Liver (tissue), 9 donors: ENCODE results near the gene FA2H. TPM values are rescaled to one million over a fixed set of nuclear protein-coding genes. Genes with fewer than 3 reads are reported as not detected.

ENCODE experiments used
- DNase-seq: peaks from one replicate; pipeline ENCODE4 v3.0.0-alpha.2; 2017; ENCODE audit warnings: low spot score
- H3K27ac ChIP-seq, 2 donors: one replicate each; pipeline ENCODE4 v1.7.0; 2013; ENCODE audit warnings: inconsistent platforms in 2 of 2, low read length in 2 of 2, control low read depth in 1 of 2, low read depth in 1 of 2, mild to moderate bottlenecking in 1 of 2
- H3K27me3 ChIP-seq, 4 donors: one replicate each; pipeline versions ENCODE4 v1.6.1 to v1.7.0; 2013; ENCODE audit warnings: low read length in 3 of 4, inconsistent platforms in 1 of 4, mild to moderate bottlenecking in 1 of 4, moderate library complexity in 1 of 4; ENCODE audit not compliant: control insufficient read depth in 4 of 4, insufficient read depth in 4 of 4
- H3K36me3 ChIP-seq, 4 donors: one replicate each; pipeline versions ENCODE4 v1.6.1 to v1.7.0; 2013; ENCODE audit warnings: low read length in 3 of 4, mild to moderate bottlenecking in 3 of 4, low read depth in 1 of 4, moderate library complexity in 1 of 4; ENCODE audit not compliant: control insufficient read depth in 4 of 4, insufficient read depth in 3 of 4
- H3K4me1 ChIP-seq, 4 donors: one replicate each; pipeline versions ENCODE4 v1.6.1 to v1.7.0; 2013; ENCODE audit warnings: low read length in 3 of 4, mild to moderate bottlenecking in 3 of 4, moderate library complexity in 1 of 4; ENCODE audit not compliant: control insufficient read depth in 4 of 4, insufficient read depth in 4 of 4
- H3K4me3 ChIP-seq, 3 donors: one replicate each; pipeline versions ENCODE4 v1.6.1 to v1.7.0; 2013; ENCODE audit warnings: low read length in 3 of 3, control low read depth in 1 of 3, low read depth in 1 of 3, mild to moderate bottlenecking in 1 of 3
- H3K9ac ChIP-seq, 2 donors: one replicate each; pipeline ENCODE4 v1.7.0; 2013; ENCODE audit warnings: low read length in 2 of 2, mild to moderate bottlenecking in 2 of 2, moderate library complexity in 2 of 2, control low read depth in 1 of 2, low read depth in 1 of 2
- H3K9me3 ChIP-seq, 4 donors: one replicate each; pipeline versions ENCODE4 v1.6.1 to v1.7.0; 2013; ENCODE audit warnings: low read length in 3 of 4; ENCODE audit not compliant: control insufficient read depth in 4 of 4
- ATF3 ChIP-seq: IDR thresholded peaks from 2 replicates; pipeline ENCODE4 v1.6.1; 2016; ENCODE audit warnings: antibody characterized with exemption
- EGR1 ChIP-seq, 2 donors: IDR thresholded peaks; 2 replicates each; pipeline ENCODE4 v1.6.1; 2016 to 2018; ENCODE audit warnings: antibody characterized with exemption in 2 of 2, low read depth in 2 of 2
- FOXA1 ChIP-seq: IDR thresholded peaks from 2 replicates; pipeline ENCODE4 v1.6.1; 2016; ENCODE audit warnings: antibody characterized with exemption
- FOXA2 ChIP-seq: IDR thresholded peaks from 2 replicates; pipeline ENCODE4 v1.6.1; 2016; ENCODE audit warnings: antibody characterized with exemption
- GABPA ChIP-seq, 2 donors: IDR thresholded peaks in 1 of 2; conservative IDR thresholded peaks in 1 of 2; 2 replicates each; pipeline ENCODE4 v1.6.1; 2016; ENCODE audit warnings: antibody characterized with exemption in 2 of 2, mild to moderate bottlenecking in 1 of 2, moderate library complexity in 1 of 2
- HNF4A ChIP-seq, 2 donors: conservative IDR thresholded peaks; 2 replicates each; pipeline ENCODE4 v1.6.1; 2016; ENCODE audit warnings: antibody characterized with exemption in 2 of 2, mild to moderate bottlenecking in 2 of 2
- HNF4G ChIP-seq: IDR thresholded peaks from 2 replicates; pipeline ENCODE4 v1.6.1; 2016; ENCODE audit warnings: antibody characterized with exemption
- JUND ChIP-seq, 2 donors: IDR thresholded peaks; 2 replicates each; pipeline ENCODE4 v1.6.1; 2016; ENCODE audit warnings: antibody characterized with exemption in 2 of 2
- NR2F2 ChIP-seq: IDR thresholded peaks from 2 replicates; pipeline ENCODE4 v1.6.1; 2016; ENCODE audit warnings: antibody characterized with exemption
- RAD21 ChIP-seq, 2 donors: IDR thresholded peaks; 2 replicates each; pipeline ENCODE4 v1.6.1; 2016; ENCODE audit warnings: antibody characterized with exemption in 2 of 2, mild to moderate bottlenecking in 2 of 2
- RXRA ChIP-seq, 2 donors: IDR thresholded peaks; 2 replicates each; pipeline ENCODE4 v1.6.1; 2017 to 2018; ENCODE audit warnings: antibody characterized with exemption in 2 of 2, mild to moderate bottlenecking in 1 of 2
- SP1 ChIP-seq: IDR thresholded peaks from 2 replicates; pipeline ENCODE4 v1.6.1; 2018; ENCODE audit warnings: antibody characterized with exemption, mild to moderate bottlenecking
- TAF1 ChIP-seq: conservative IDR thresholded peaks from 2 replicates; pipeline ENCODE4 v1.6.1; 2016; ENCODE audit warnings: antibody characterized with exemption, mild to moderate bottlenecking
- YY1 ChIP-seq: IDR thresholded peaks from 2 replicates; pipeline ENCODE4 v1.6.1; 2016; ENCODE audit warnings: antibody characterized with exemption, mild to moderate bottlenecking
- ZBTB33 ChIP-seq: IDR thresholded peaks from 2 replicates; pipeline ENCODE4 v1.6.1; 2016; ENCODE audit warnings: antibody characterized with exemption
- WGBS: extraction: QIAGEN DNeasy Blood & Tissue Kit; methylation state at CpG from one replicate; pipeline ENCODE4 v1.1.7; 2013; 5-methylcytosine and 5-hydroxymethylcytosine counted together
- polyA plus RNA-seq, 2 donors: library from polyadenylated mRNA; stranded (reverse) in 1 of 2; unstranded in 1 of 2; fragments of 200-250 nt in 1 of 2; fragments of >200 nt in 1 of 2; fragmentation: Nextera tagmentation in 1 of 2; extraction: Ambion mirVana in 1 of 2; gene quantifications; one replicate each; pipeline versions ENCODE4 v1.2.1 to v1.2.3, GENCODE V29; 2013 to 2015
- total RNA-seq, 2 donors: library from RNA; depleted of rRNA; stranded (reverse); fragments of >200 nt; gene quantifications; one replicate each; pipeline ENCODE4 v1.2.3, GENCODE V29; 2014
- TF ChIP-seq, protein P1 (sequence below): fragments of 150-350 bp; IDR thresholded peaks from 2 replicates; pipeline ENCODE4 v1.5.1; 2017; ENCODE audit warnings: improper control_type of control experiment, low read depth, low read length; ENCODE audit not compliant: missing input control
- TF ChIP-seq, protein P2 (sequence below): IDR thresholded peaks from 2 replicates; pipeline ENCODE4 v1.6.1; 2016; ENCODE audit warnings: antibody characterized with exemption
- TF ChIP-seq, protein P3 (sequence below): IDR thresholded peaks from 2 replicates; pipeline ENCODE4 v1.6.1; 2016; ENCODE audit warnings: antibody characterized with exemption, mild to moderate bottlenecking
- donor health status: healthy.
- donor health status: healthy.
- donor health status: healthy.
- donor health status: healthy.
- donor health status: healthy.

FA2H gene
- total and polyA plus RNA-seq, 4 donors = 0.02 to 0.17 (median 0.14) TPM; not detected in 1

DNA sequence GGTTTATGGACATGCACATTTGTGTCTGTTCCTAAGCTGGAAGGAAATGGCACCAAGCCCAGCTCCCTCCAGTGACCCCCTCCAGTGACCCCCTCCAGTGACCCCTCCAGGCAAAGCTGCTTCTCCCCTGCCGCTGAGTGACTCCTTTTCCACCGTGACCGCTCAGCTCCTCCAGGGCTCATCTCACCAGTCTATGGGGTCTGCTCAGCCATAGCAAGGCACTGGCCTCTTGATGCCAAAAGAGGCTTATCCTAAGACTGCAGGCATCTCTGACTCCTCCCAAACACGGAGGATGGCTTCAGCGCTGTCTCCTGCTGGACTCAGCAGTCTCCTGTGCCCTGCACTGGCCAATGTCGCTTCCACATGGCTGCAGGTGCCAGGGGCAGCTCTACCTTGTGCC is 35.3 kb downstream of the FA2H start (continued):
- TF ChIP-seq, protein P1, sequence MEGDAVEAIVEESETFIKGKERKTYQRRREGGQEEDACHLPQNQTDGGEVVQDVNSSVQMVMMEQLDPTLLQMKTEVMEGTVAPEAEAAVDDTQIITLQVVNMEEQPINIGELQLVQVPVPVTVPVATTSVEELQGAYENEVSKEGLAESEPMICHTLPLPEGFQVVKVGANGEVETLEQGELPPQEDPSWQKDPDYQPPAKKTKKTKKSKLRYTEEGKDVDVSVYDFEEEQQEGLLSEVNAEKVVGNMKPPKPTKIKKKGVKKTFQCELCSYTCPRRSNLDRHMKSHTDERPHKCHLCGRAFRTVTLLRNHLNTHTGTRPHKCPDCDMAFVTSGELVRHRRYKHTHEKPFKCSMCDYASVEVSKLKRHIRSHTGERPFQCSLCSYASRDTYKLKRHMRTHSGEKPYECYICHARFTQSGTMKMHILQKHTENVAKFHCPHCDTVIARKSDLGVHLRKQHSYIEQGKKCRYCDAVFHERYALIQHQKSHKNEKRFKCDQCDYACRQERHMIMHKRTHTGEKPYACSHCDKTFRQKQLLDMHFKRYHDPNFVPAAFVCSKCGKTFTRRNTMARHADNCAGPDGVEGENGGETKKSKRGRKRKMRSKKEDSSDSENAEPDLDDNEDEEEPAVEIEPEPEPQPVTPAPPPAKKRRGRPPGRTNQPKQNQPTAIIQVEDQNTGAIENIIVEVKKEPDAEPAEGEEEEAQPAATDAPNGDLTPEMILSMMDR = no peak
- no peak for TF ChIP-seq EGR1 (IDR thresholded peaks at IDR 0.05; ENCODE audit: low read depth in 2 of 2)
- no peak for TF ChIP-seq JUND (IDR thresholded peaks at IDR 0.05)
- TF ChIP-seq ATF3 = no peak
- no peak for TF ChIP-seq YY1

DNA sequence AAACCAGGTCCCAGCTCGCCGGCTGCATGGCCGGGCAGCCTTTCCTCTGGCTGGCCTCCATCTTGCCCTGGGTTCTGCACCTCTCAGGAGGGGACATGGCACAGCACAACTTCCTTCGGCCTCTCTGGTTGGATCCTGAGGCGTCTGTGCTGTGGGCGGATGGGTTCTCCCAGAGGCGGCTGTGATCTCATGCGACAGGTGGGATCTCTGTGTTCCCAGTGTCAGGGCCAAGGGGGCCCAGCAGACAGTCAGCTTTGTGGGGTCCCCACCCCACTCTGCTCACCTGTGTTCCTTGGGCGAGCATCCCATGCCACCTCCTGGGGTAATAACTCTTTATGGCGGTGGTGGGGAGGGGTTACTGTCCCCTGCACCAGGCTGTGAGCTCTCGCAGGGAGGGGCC is 35.8 kb downstream of the FA2H start:
- Histone ChIP-seq H3K27me3 (peaks cover 0 to 4% (median 0%) of the 10 kb centered on the region in 4 donors), H3K4me1 (no peaks in the 10 kb centered on the region), H3K9ac (no peak overlapping the region), H3K9me3 (no peaks in the 10 kb centered on the region), H3K36me3 (no peaks in the 10 kb centered on the region), H3K4me3 (no peak overlapping the region), H3K27ac (no peak overlapping the region)
- 93% methylated on average over 11 of the region's 11 CpGs for WGBS
- TF ChIP-seq SP1 (no peak), ZBTB33 (no peak), TAF1 (no peak), GABPA (IDR thresholded peaks at IDR 0.05 in 1 of 2, conservative IDR thresholded peaks at IDR 0.05 in 1 of 2) (no peak), NR2F2 (no peak), RAD21 (IDR thresholded peaks at IDR 0.05) (no peak), HNF4A (conservative IDR thresholded peaks at IDR 0.05) (no peak), FOXA2 (no peak), EGR1 (IDR thresholded peaks at IDR 0.05; ENCODE audit: low read depth in 2 of 2) (no peak), HNF4G (no peak), ATF3 (no peak), YY1 (no peak), JUND (IDR thresholded peaks at IDR 0.05) (no peak), FOXA1 (no peak), RXRA (IDR thresholded peaks at IDR 0.05) (no peak)
- TF ChIP-seq, protein P2, sequence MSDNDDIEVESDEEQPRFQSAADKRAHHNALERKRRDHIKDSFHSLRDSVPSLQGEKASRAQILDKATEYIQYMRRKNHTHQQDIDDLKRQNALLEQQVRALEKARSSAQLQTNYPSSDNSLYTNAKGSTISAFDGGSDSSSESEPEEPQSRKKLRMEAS = no peak
- TF ChIP-seq, protein P1 = no peak
- TF ChIP-seq, protein P3, sequence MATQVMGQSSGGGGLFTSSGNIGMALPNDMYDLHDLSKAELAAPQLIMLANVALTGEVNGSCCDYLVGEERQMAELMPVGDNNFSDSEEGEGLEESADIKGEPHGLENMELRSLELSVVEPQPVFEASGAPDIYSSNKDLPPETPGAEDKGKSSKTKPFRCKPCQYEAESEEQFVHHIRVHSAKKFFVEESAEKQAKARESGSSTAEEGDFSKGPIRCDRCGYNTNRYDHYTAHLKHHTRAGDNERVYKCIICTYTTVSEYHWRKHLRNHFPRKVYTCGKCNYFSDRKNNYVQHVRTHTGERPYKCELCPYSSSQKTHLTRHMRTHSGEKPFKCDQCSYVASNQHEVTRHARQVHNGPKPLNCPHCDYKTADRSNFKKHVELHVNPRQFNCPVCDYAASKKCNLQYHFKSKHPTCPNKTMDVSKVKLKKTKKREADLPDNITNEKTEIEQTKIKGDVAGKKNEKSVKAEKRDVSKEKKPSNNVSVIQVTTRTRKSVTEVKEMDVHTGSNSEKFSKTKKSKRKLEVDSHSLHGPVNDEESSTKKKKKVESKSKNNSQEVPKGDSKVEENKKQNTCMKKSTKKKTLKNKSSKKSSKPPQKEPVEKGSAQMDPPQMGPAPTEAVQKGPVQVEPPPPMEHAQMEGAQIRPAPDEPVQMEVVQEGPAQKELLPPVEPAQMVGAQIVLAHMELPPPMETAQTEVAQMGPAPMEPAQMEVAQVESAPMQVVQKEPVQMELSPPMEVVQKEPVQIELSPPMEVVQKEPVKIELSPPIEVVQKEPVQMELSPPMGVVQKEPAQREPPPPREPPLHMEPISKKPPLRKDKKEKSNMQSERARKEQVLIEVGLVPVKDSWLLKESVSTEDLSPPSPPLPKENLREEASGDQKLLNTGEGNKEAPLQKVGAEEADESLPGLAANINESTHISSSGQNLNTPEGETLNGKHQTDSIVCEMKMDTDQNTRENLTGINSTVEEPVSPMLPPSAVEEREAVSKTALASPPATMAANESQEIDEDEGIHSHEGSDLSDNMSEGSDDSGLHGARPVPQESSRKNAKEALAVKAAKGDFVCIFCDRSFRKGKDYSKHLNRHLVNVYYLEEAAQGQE = no peak
- DNase-seq = no peak
